ENCODE data around the gene KLHL40.
"Not testable (repeated sequence)": the region's sequence is repeated elsewhere in the genome, so short reads cannot be mapped to it uniquely, and the experiment has no call there.

KLHL40 gene

GRCh38 chr3:42704136-42704841 is 19.0 kb downstream of the KLHL40 start:
- no peak for DNase-seq (ENCODE audit: low spot score)

GRCh38 chr3:42705058-42705767 is 19.9 kb downstream of the KLHL40 start:
- DNase-seq (ENCODE audit: low spot score), result no peak

- DNase-seq (ENCODE audit: low spot score), result no peak
These were observed 20.7 kb downstream of the KLHL40 start for GRCh38 chr3:42705962-42706585.

- DNase-seq (ENCODE audit: low spot score), result no peak
These were observed 21.6 kb downstream of the KLHL40 start for GRCh38 chr3:42706721-42707619.

GRCh38 chr3:42707620-42708355 is 22.5 kb downstream of the KLHL40 start:
- DNase-seq (ENCODE audit: low spot score), result no peak

- DNase-seq (ENCODE audit: low spot score), result no peak
These were observed 23.3 kb downstream of the KLHL40 start for GRCh38 chr3:42708611-42709151.

- no peak for DNase-seq (ENCODE audit: low spot score)
These were observed 24.3 kb downstream of the KLHL40 start for GRCh38 chr3:42709621-42710020.

- DNase-seq (ENCODE audit: low spot score), result no peak
These were observed 25.1 kb downstream of the KLHL40 start for GRCh38 chr3:42710323-42711021.

GRCh38 chr3:42711491-42712343 is 26.4 kb downstream of the KLHL40 start:
- no peak for DNase-seq (ENCODE audit: low spot score)

- DNase-seq (ENCODE audit: low spot score), result no peak
These were observed 27.0 kb downstream of the KLHL40 start for GRCh38 chr3:42712344-42712648.

- no peak for DNase-seq (ENCODE audit: low spot score)
These were observed 27.5 kb downstream of the KLHL40 start for GRCh38 chr3:42712688-42713372.

- no peak for DNase-seq (ENCODE audit: low spot score)
These were observed 28.4 kb downstream of the KLHL40 start for GRCh38 chr3:42713747-42714146.

- no peak for DNase-seq (ENCODE audit: low spot score)
These were observed 29.0 kb downstream of the KLHL40 start for GRCh38 chr3:42714171-42714852.

GRCh38 chr3:42717306-42717705 is 32.0 kb downstream of the KLHL40 start:
- DNase-seq (ENCODE audit: low spot score), result no peak

- DNase-seq (ENCODE audit: low spot score), result no peak
These were observed 33.0 kb downstream of the KLHL40 start for GRCh38 chr3:42718338-42718737.

- DNase-seq (ENCODE audit: low spot score), result no peak
These were observed 33.7 kb downstream of the KLHL40 start for GRCh38 chr3:42719002-42719401.

- DNase-seq (ENCODE audit: low spot score), result no peak
These were observed 34.8 kb downstream of the KLHL40 start for GRCh38 chr3:42720126-42720525.

- no peak for DNase-seq (ENCODE audit: low spot score)
These were observed 36.4 kb downstream of the KLHL40 start for GRCh38 chr3:42721690-42722089.

- not testable (repeated sequence) for DNase-seq (ENCODE audit: low spot score)
These were observed 37.1 kb downstream of the KLHL40 start for GRCh38 chr3:42722442-42722841.

Measured in CD4-positive, alpha-beta T cell treated with Interleukin-6 at 100 ng/mL for 8 hours (primary cell).